IMR-90 (cell line): ENCODE measurements around the gene RERE.

Experiments
- BHLHE40 ChIP-seq: fragments of 150-350 bp; IDR thresholded peaks from 2 replicates; pipeline ENCODE4 v1.6.1; 2016; ENCODE audit warnings: mild to moderate bottlenecking, low read depth, low read length
- CEBPB ChIP-seq: IDR thresholded peaks from 2 replicates; pipeline ENCODE4 v1.6.1; 2012; ENCODE audit warnings: low read depth, low read length, improper control_type of control experiment
- CTCF ChIP-seq: conservative IDR thresholded peaks from 2 replicates; pipeline ENCODE4 v1.5.1; 2012; ENCODE audit warnings: mild to moderate bottlenecking, low read depth, low read length, improper control_type of control experiment
- MXI1 ChIP-seq: IDR thresholded peaks from 2 replicates; pipeline ENCODE4 v1.6.1; 2012; ENCODE audit warnings: low read depth, mild to moderate bottlenecking, low read length, moderate library complexity, borderline replicate concordance
- POLR2A ChIP-seq: IDR thresholded peaks from 2 replicates; pipeline ENCODE4 v1.6.1; 2012; ENCODE audit warnings: mild to moderate bottlenecking, low read depth, low read length
- RCOR1 ChIP-seq: IDR thresholded peaks from 2 replicates; pipeline ENCODE4 v1.6.1; 2012; ENCODE audit warnings: mild to moderate bottlenecking, low read length, improper control_type of control experiment; ENCODE audit not compliant: insufficient replicate concordance
- RFX5 ChIP-seq: IDR thresholded peaks from 2 replicates; pipeline ENCODE4 v1.8.0; 2012; ENCODE audit warnings: low read depth, mild to moderate bottlenecking, low read length, moderate library complexity
- SMC3 ChIP-seq: fragments of 150-350 bp; IDR thresholded peaks from 2 replicates; pipeline ENCODE4 v1.6.1; 2016; ENCODE audit warnings: low read depth, mild to moderate bottlenecking, antibody characterized with exemption, low read length, moderate library complexity
- USF2 ChIP-seq: fragments of 150-350 bp; IDR thresholded peaks from 2 replicates; pipeline ENCODE4 v1.6.1; 2017; ENCODE audit warnings: mild to moderate bottlenecking, antibody characterized with exemption, low read length, low read depth

GRCh38 chr1:8754993-8755392 is 62.4 kb downstream of the RERE start:
- TF ChIP-seq CTCF (no peak), SMC3 (no peak), RCOR1 (no peak), POLR2A (no peak), MXI1 (no peak), CEBPB (no peak), BHLHE40 (no peak), USF2 (no peak), RFX5 (no peak)
